H9 (cell line): ENCODE measurements around the gene SLC19A1. TPM values are rescaled to one million over a fixed set of nuclear protein-coding genes. Genes with fewer than 3 reads are reported as not detected.

Source experiments
- DNase-seq: peaks from one replicate; pipeline ENCODE4 v3.0.0-alpha.2; 2017
- H2AFZ ChIP-seq: one replicate; pipeline ENCODE4 v1.6.1; 2013; ENCODE audit warnings: mild to moderate bottlenecking, low read length, control low read depth, moderate library complexity
- H2AK5ac ChIP-seq: 2 replicates; pipeline ENCODE4 v1.6.1; 2013; ENCODE audit warnings: low read length, control low read depth, mixed read lengths; ENCODE audit not compliant: insufficient read length
- H2BK120ac ChIP-seq: one replicate; pipeline ENCODE4 v1.6.1; 2013; ENCODE audit warnings: low read depth, mild to moderate bottlenecking, low read length, control low read depth, inconsistent platforms; ENCODE audit not compliant: poor library complexity, severe bottlenecking
- H2BK12ac ChIP-seq: 2 replicates; pipeline ENCODE4 v1.6.1; 2013; ENCODE audit warnings: low read length, control low read depth, mixed read lengths, low read depth; ENCODE audit not compliant: insufficient read length
- H2BK15ac ChIP-seq: 2 replicates; pipeline ENCODE4 v1.6.1; 2013; ENCODE audit warnings: low read depth, low read length, control low read depth
- H2BK20ac ChIP-seq: one replicate; pipeline ENCODE4 v1.6.1; 2013; ENCODE audit warnings: low read depth, mild to moderate bottlenecking, low read length, control low read depth, inconsistent platforms; ENCODE audit not compliant: poor library complexity, severe bottlenecking
- H2BK5ac ChIP-seq: 2 replicates; pipeline ENCODE4 v1.6.1; 2013; ENCODE audit warnings: low read length, control low read depth, mixed read lengths; ENCODE audit not compliant: insufficient read length
- H3K14ac ChIP-seq: 2 replicates; pipeline ENCODE4 v1.6.1; 2013; ENCODE audit warnings: low read length, control low read depth; ENCODE audit not compliant: insufficient read depth
- H3K18ac ChIP-seq: 2 replicates; pipeline ENCODE4 v1.6.1; 2013; ENCODE audit warnings: low read depth, mild to moderate bottlenecking, mixed read lengths, low read length, control low read depth; ENCODE audit not compliant: insufficient read length
- H3K23ac ChIP-seq: 2 replicates; pipeline ENCODE4 v1.6.1; 2013; ENCODE audit warnings: low read length, control low read depth, mixed read lengths, low read depth; ENCODE audit not compliant: insufficient read length
- H3K23me2 ChIP-seq: 2 replicates; pipeline ENCODE4 v1.6.1; 2013; ENCODE audit warnings: low read depth, mild to moderate bottlenecking, mixed read lengths, low read length, control low read depth; ENCODE audit not compliant: insufficient read length, poor library complexity, severe bottlenecking
- H3K27ac ChIP-seq: 2 replicates; pipeline ENCODE4 v1.5.1; 2013; ENCODE audit warnings: low read length, control low read depth, mixed read lengths, low read depth; ENCODE audit not compliant: insufficient read length
- H3K27me3 ChIP-seq: 2 replicates; pipeline ENCODE4 v1.6.1; 2013; ENCODE audit warnings: low read length, control low read depth, inconsistent platforms; ENCODE audit not compliant: insufficient read depth
- H3K4ac ChIP-seq: 2 replicates; pipeline ENCODE4 v1.6.1; 2013; ENCODE audit warnings: low read depth, mild to moderate bottlenecking, control low read depth, inconsistent platforms, low read length, moderate library complexity
- H3K4me1 ChIP-seq: 2 replicates; pipeline ENCODE4 v1.6.1; 2013; ENCODE audit warnings: low read length, control low read depth, inconsistent platforms; ENCODE audit not compliant: insufficient read depth
- H3K4me2 ChIP-seq: 2 replicates; pipeline ENCODE4 v1.6.1; 2013; ENCODE audit warnings: low read length, control low read depth, mixed read lengths; ENCODE audit not compliant: insufficient read length, insufficient read depth
- H3K56ac ChIP-seq: 2 replicates; pipeline ENCODE4 v1.6.1; 2013; ENCODE audit warnings: low read depth, mild to moderate bottlenecking, mixed read lengths, low read length, control low read depth; ENCODE audit not compliant: insufficient read length
- H3K79me1 ChIP-seq: 2 replicates; pipeline ENCODE4 v1.6.1; 2013; ENCODE audit warnings: low read depth, mild to moderate bottlenecking, moderate library complexity, low read length, control low read depth, inconsistent platforms; ENCODE audit not compliant: insufficient read depth, poor library complexity, severe bottlenecking
- H3K79me2 ChIP-seq: 2 replicates; pipeline ENCODE4 v1.6.1; 2013; ENCODE audit warnings: low read length, control low read depth, inconsistent platforms; ENCODE audit not compliant: insufficient read depth
- H3K9ac ChIP-seq: 2 replicates; pipeline ENCODE4 v1.6.1; 2013; ENCODE audit warnings: low read length, control low read depth, mixed read lengths; ENCODE audit not compliant: insufficient read length; ENCODE audit errors: extremely low read depth
- H3K9me3 ChIP-seq: one replicate; pipeline ENCODE4 v1.6.1; 2013; ENCODE audit warnings: low read depth, low read length, inconsistent platforms; ENCODE audit not compliant: control insufficient read depth
- H3T11ph ChIP-seq: one replicate; pipeline ENCODE4 v1.6.1; 2013; ENCODE audit warnings: mild to moderate bottlenecking, low read length, control low read depth, inconsistent platforms
- H4K20me1 ChIP-seq: one replicate; pipeline ENCODE4 v1.6.1; 2013; ENCODE audit not compliant: control insufficient read depth, insufficient read length, insufficient read depth
- H4K5ac ChIP-seq: 2 replicates; pipeline ENCODE4 v1.6.1; 2013; ENCODE audit warnings: low read depth, mild to moderate bottlenecking, mixed read lengths, low read length, control low read depth; ENCODE audit not compliant: insufficient read length
- H4K8ac ChIP-seq: replicated peaks from 2 replicates; pipeline ENCODE4 v1.6.1; 2013; ENCODE audit warnings: low read length, control low read depth, mixed read lengths, low read depth; ENCODE audit not compliant: insufficient read length
- H4K91ac ChIP-seq: 2 replicates; pipeline ENCODE4 v1.6.1; 2013; ENCODE audit warnings: low read depth, mild to moderate bottlenecking, moderate library complexity, mixed read lengths, low read length, control low read depth; ENCODE audit not compliant: insufficient read length
- H3K27ac Mint-ChIP-seq, 3 experiments: 2 replicates in 2 of 3; 3 replicates in 1 of 3; pipeline ENCODE4 v1.8.0; 2020 to 2021; ENCODE audit warnings: mixed read lengths in 3 of 3, mild to moderate bottlenecking in 1 of 3, moderate library complexity in 1 of 3
- H3K27me3 Mint-ChIP-seq: 2 replicates; pipeline ENCODE4 v1.8.0; 2021; ENCODE audit warnings: low read depth, mild to moderate bottlenecking, moderate library complexity, mixed read lengths
- H3K36me3 Mint-ChIP-seq, 3 experiments: 2 replicates in 2 of 3; 3 replicates in 1 of 3; pipeline ENCODE4 v1.8.0; 2020 to 2021; ENCODE audit warnings: low read depth in 3 of 3, mixed read lengths in 3 of 3; ENCODE audit not compliant: insufficient read depth in 1 of 3
- H3K4me1 Mint-ChIP-seq, 2 experiments: 2 replicates each; pipeline ENCODE4 v1.8.0; 2020; ENCODE audit warnings: mixed read lengths in 2 of 2
- H3K4me3 Mint-ChIP-seq, 2 experiments: 2 replicates in 1 of 2; 3 replicates in 1 of 2; pipeline ENCODE4 v1.8.0; 2020 to 2021; ENCODE audit warnings: mild to moderate bottlenecking in 2 of 2, mixed read lengths in 2 of 2, moderate library complexity in 1 of 2
- H3K9me3 Mint-ChIP-seq, 2 experiments: 2 replicates in 1 of 2; 3 replicates in 1 of 2; pipeline ENCODE4 v1.8.0; 2020; ENCODE audit warnings: mild to moderate bottlenecking in 2 of 2, mixed read lengths in 2 of 2, moderate library complexity in 1 of 2
- WGBS: extraction: QIAGEN DNeasy Blood & Tissue Kit; methylation state at CpG from one replicate; pipeline ENCODE4 v1.1.7; 2013; ENCODE audit warnings: missing lambda C conversion rate, low lambda C conversion rate, mixed read lengths; ENCODE audit not compliant: insufficient read length; ENCODE audit errors: extremely low coverage; 5-methylcytosine and 5-hydroxymethylcytosine counted together
- total RNA-seq: library from RNA; stranded (reverse); gene quantifications from 2 replicates; pipeline ENCODE4 v1.2.1, GENCODE V29; 2021
- TF ChIP-seq, protein P1 (sequence below): fragments of 200-600 bp; sonication (generic); conservative IDR thresholded peaks from 3 replicates; pipeline ENCODE4 v1.8.0; 2021; ENCODE audit warnings: antibody characterized with exemption, mild to moderate bottlenecking

The SLC19A1 gene
- total RNA-seq, 1 experiment from 2014 or later, result 32.4 TPM

- no CpG with 5 or more reads among the region's 42 CpGs for WGBS
- Histone ChIP-seq H3K4ac (no peak overlapping the region), H2BK5ac (no peak overlapping the region), H3K79me2 (no peaks in the 10 kb centered on the region), H3K9ac (no peak overlapping the region), H3K4me1 (no peaks in the 10 kb centered on the region), H2BK20ac (no peak overlapping the region), H3K4me2 (no peak overlapping the region), H3K18ac (no peak overlapping the region), H2AK5ac (no peak overlapping the region), H3K27me3 (no peaks in the 10 kb centered on the region), H4K20me1 (no peaks in the 10 kb centered on the region), H3K23me2 (no peaks in the 10 kb centered on the region), H4K8ac (no peak overlapping the region), H3K14ac (no peak overlapping the region), H3K79me1 (no peaks in the 10 kb centered on the region), H2BK120ac (no peak overlapping the region), H2AFZ (no peak overlapping the region), H3T11ph (no peak overlapping the region), H4K91ac (no peak overlapping the region), H3K9me3 (no peaks in the 10 kb centered on the region), H4K5ac (no peak overlapping the region), H3K23ac (no peak overlapping the region), H2BK15ac (no peak overlapping the region), H3K27ac (no peak overlapping the region), H2BK12ac (no peak overlapping the region), H3K56ac (no peak overlapping the region)
- Mint-ChIP-seq H3K4me1 (peaks cover 0 to 4% of the 10 kb centered on the region in 2 experiments; a peak in 1 of 4 replicates), H3K36me3 (peaks cover 0 to 37% (median 27%) of the 10 kb centered on the region in 3 experiments; a peak in 6 of 7 replicates), H3K4me3 (no peak overlapping the region; a peak in 1 of 5 replicates), H3K27me3 (peaks cover 7% of the 10 kb centered on the region; the same call in 1 of the 2 replicates), H3K27ac (peak overlapping the region in 2 of 3 experiments; percentile 76 to 92; a peak in 3 of 7 replicates), H3K9me3 (no peaks in the 10 kb centered on the region; a peak in 1 of 5 replicates)
- TF ChIP-seq, protein P1, sequence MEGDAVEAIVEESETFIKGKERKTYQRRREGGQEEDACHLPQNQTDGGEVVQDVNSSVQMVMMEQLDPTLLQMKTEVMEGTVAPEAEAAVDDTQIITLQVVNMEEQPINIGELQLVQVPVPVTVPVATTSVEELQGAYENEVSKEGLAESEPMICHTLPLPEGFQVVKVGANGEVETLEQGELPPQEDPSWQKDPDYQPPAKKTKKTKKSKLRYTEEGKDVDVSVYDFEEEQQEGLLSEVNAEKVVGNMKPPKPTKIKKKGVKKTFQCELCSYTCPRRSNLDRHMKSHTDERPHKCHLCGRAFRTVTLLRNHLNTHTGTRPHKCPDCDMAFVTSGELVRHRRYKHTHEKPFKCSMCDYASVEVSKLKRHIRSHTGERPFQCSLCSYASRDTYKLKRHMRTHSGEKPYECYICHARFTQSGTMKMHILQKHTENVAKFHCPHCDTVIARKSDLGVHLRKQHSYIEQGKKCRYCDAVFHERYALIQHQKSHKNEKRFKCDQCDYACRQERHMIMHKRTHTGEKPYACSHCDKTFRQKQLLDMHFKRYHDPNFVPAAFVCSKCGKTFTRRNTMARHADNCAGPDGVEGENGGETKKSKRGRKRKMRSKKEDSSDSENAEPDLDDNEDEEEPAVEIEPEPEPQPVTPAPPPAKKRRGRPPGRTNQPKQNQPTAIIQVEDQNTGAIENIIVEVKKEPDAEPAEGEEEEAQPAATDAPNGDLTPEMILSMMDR, result no peak
- no peak for DNase-seq
These were observed 33.4 kb downstream of the SLC19A1 start for GRCh38 chr21:45508607-45509565.
